ENCODE measurements around the gene UNC5B.

The UNC5B gene

DNA sequence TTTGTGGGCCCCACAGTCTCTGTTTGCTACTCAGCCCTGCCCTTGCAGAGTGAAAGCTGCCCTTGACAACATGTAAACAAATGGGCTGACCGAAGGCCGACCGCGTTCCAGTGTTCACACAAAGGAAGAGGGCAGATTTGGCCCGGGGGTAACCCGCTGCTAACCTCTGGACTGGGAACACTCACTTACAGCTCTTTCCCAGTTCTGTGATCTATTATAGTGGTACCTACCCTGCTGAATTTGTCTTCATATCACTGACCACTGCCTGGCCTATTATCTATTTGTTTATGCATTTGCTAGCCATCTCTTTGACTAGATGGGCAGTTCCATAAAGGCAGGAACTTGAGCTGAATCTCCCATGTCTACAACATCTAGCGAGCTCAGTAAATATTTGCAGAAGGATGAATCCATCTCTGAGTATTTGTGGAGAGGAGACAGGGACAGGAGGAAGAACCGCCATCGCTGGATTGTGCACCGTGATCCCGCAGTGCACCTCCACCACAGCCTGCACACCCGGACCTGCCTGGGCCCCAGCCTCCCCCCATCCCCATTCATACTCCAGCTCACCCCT, 121.9 kb downstream of the UNC5B start:
- no peak overlapping the region for H3K9ac ChIP-seq (ENCODE audit: low read length)
- H3K4me3 ChIP-seq (ENCODE audit: low read depth, low read length): no peak overlapping the region
- H3K36me3 ChIP-seq (ENCODE audit: control insufficient read depth, insufficient read depth, low read length): 0 out of 2 replicates have a peak, but pooled peaks cover 2% of the 10 kb centered on the region
- no peaks in the 10 kb centered on the region for H3K27me3 ChIP-seq (ENCODE audit: control insufficient read depth, insufficient read depth, low read length)
- no peak overlapping the region for H3K27ac ChIP-seq (ENCODE audit: low read depth, low read length)
- no peaks in the 10 kb centered on the region for H3K9me3 ChIP-seq (ENCODE audit: control insufficient read depth, insufficient read depth, low read depth, low read length)
- H3K4me1 ChIP-seq (ENCODE audit: control insufficient read depth, insufficient read depth, low read length): peaks cover 27% of the 10 kb centered on the region

DNA sequence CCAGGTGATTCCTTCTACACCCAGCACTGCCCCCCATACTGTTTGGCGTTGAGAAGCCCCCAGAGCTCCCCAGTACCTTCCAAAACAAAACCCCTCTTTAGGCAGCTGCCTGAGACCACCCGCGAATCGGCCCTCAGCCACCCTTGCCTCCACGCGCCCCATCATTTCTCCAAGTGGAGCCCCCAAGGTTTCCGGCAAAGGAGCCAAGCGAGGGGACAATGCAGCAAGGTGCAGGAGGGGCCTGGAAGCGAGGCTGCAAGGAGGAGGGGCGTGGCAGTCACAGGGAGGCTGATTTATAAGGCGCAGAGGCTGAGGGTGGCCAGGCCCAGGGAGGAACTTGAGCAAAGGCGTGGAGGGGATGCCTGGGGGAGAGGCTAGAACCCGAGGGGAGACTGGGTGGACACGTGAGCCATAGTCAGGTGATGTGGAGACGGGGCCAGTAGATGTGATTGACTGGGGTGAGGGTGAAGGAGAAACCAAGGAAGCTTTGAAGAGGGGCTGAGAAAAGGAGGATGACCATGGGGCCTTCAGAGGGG, 122.9 kb downstream of the UNC5B start:
- Histone ChIP-seq H3K4me3 (ENCODE audit: low read depth, low read length) (no peak overlapping the region), H3K9ac (ENCODE audit: low read length) (no peak overlapping the region), H3K27me3 (ENCODE audit: control insufficient read depth, insufficient read depth, low read length) (no peaks in the 10 kb centered on the region), H3K36me3 (ENCODE audit: control insufficient read depth, insufficient read depth, low read length) (0 out of 2 replicates have a peak, but pooled peaks cover 2% of the 10 kb centered on the region), H3K9me3 (ENCODE audit: control insufficient read depth, insufficient read depth, low read depth, low read length) (no peaks in the 10 kb centered on the region), H3K27ac (ENCODE audit: low read depth, low read length) (no peak overlapping the region), H3K4me1 (ENCODE audit: control insufficient read depth, insufficient read depth, low read length) (peaks cover 36% of the 10 kb centered on the region)

DNA sequence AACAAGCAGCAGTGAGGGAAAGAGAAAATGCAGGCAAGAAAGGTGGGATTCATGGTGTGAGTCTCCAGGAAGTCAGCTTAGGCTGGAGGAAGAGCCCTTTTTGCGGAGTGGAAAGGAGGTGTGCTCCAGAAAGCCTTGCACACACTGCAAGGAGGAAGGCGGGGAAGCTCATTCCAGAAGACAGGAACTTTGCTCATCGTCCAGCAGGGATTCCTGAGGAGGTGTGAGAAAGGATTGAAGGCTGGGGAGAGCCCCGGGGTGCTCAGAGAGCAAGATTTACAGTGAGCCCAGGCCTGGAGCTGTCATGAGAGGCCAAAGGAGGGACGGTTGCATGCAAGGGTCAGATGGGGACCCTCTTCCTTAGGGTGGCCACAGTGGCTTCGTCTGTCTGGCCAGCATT, 124.3 kb downstream of the UNC5B start:
- no peaks in the 10 kb centered on the region for H3K27me3 ChIP-seq (ENCODE audit: control insufficient read depth, insufficient read depth, low read length)
- H3K9me3 ChIP-seq (ENCODE audit: control insufficient read depth, insufficient read depth, low read depth, low read length): no peaks in the 10 kb centered on the region
- H3K27ac ChIP-seq (ENCODE audit: low read depth, low read length): no peak overlapping the region
- peaks cover 39% of the 10 kb centered on the region for H3K4me1 ChIP-seq (ENCODE audit: control insufficient read depth, insufficient read depth, low read length)
- H3K4me3 ChIP-seq (ENCODE audit: low read depth, low read length): no peak overlapping the region
- H3K9ac ChIP-seq (ENCODE audit: low read length): no peak overlapping the region
- H3K36me3 ChIP-seq (ENCODE audit: control insufficient read depth, insufficient read depth, low read length): 0 out of 2 replicates have a peak, but pooled peaks cover 2% of the 10 kb centered on the region

DNA sequence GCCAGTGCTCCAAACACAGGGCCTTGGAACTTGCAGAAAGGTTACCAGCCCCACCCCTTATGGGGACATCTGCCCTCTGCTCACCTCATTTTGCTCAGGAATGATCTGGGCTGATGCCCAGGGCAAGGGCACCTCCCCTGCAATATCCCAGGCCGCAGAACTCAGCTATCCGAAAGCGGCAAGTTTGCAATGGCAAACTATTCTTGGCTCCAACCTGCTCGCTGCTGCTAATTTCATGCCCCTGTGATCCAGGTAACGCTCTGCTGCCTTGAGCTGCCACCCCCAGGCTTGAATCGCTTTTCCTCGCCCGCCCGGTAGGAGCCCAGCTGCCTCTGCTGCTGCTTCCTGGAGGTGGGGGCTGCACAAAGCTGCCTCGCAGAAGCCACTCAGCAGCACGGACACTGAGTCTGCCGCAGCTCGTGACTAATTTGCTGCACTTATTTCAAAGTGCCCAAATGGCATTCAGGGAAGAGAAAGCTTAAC, 124.9 kb downstream of the UNC5B start:
- Histone ChIP-seq H3K4me1 (ENCODE audit: control insufficient read depth, insufficient read depth, low read length) (peaks cover 39% of the 10 kb centered on the region), H3K4me3 (ENCODE audit: low read depth, low read length) (no peak overlapping the region), H3K27me3 (ENCODE audit: control insufficient read depth, insufficient read depth, low read length) (no peaks in the 10 kb centered on the region), H3K36me3 (ENCODE audit: control insufficient read depth, insufficient read depth, low read length) (0 out of 2 replicates have a peak, but pooled peaks cover 2% of the 10 kb centered on the region), H3K9me3 (ENCODE audit: control insufficient read depth, insufficient read depth, low read depth, low read length) (no peaks in the 10 kb centered on the region), H3K27ac (ENCODE audit: low read depth, low read length) (no peak overlapping the region), H3K9ac (ENCODE audit: low read length) (no peak overlapping the region)

DNA sequence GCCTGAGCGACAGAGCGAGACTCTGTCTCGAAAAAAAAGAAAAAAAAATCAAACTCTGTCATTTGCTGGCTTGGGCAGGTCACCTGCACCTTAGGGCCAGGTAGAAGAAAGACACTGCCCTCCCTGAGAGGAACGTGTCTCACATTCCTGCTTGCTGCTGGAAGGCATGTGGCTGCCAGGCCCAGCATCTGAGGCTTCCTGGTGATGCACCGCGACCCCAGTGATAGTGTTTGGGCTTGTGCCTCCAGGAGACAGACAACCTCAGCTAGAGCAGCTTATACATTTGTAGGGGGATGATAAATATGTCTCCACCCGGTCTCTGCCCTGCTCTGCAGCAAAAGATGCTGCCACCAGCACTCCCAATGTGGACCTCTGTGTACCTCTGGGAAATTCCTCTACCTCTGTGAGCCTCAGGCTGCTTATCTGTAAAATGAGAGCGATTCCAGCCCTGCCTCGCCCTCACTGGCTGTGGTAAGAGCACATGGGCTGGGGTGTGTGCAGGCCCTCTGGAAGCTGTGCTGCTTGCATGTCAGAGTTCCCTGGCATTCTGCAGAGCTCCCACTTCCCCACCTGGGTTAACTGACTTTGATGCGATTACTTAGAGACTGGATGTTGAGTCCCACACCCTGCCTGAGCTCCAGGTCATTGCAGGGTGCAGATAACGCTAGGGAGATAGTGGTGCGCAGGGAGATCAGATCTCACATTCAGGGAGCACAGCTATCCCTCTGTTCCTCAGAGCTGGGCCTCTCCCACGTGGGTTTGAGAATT, 126.5 kb downstream of the UNC5B start:
- Histone ChIP-seq H3K9ac (ENCODE audit: low read length) (no peak overlapping the region), H3K4me1 (ENCODE audit: control insufficient read depth, insufficient read depth, low read length) (peaks cover 47% of the 10 kb centered on the region), H3K27me3 (ENCODE audit: control insufficient read depth, insufficient read depth, low read length) (no peaks in the 10 kb centered on the region), H3K4me3 (ENCODE audit: low read depth, low read length) (no peak overlapping the region), H3K36me3 (ENCODE audit: control insufficient read depth, insufficient read depth, low read length) (0 out of 2 replicates have a peak, but pooled peaks cover 2% of the 10 kb centered on the region), H3K27ac (ENCODE audit: low read depth, low read length) (no peak overlapping the region), H3K9me3 (ENCODE audit: control insufficient read depth, insufficient read depth, low read depth, low read length) (no peaks in the 10 kb centered on the region)

DNA sequence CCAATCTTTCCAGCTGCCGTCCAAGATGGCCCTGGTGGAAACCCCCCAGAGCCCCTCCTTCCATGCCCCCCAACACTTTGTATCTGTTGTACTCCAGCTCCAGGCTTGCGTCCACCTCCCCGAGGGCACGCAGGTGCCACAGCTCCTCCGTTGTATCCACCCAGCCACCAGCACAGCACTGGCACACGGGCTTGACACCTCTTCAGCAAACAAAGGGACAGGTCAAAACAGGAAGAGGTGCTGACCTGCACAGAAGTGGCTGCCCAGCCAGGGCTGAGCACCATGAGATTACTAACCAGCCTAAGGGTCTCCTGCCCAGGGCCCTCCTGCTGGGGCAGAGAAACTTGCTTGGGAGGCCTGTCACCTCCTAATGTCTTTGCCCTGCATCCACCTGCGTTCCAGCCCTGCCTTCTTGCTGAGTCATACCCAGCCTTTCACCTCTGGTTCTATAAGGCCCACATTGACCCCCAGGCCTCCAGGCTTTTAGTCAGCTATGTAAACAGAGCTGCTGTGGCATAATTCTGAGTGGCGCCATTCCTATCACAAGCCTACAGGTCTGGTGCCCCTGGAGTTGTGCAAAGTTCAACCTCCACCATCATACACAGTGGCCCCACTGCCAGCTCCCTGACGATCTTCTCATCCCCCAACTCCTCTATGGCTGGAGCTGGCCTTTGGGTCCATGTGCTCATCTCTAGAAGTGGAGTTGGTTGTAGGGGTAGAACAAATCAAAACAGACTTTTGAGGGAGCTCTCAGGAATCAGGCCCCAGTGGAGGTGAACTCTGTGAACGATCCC, 127.6 kb downstream of the UNC5B start:
- H3K9ac ChIP-seq (ENCODE audit: low read length): peak overlapping the region; percentile 36
- no peak overlapping the region for H3K27ac ChIP-seq (ENCODE audit: low read depth, low read length)
- H3K4me1 ChIP-seq (ENCODE audit: control insufficient read depth, insufficient read depth, low read length): peaks cover 57% of the 10 kb centered on the region

DNA sequence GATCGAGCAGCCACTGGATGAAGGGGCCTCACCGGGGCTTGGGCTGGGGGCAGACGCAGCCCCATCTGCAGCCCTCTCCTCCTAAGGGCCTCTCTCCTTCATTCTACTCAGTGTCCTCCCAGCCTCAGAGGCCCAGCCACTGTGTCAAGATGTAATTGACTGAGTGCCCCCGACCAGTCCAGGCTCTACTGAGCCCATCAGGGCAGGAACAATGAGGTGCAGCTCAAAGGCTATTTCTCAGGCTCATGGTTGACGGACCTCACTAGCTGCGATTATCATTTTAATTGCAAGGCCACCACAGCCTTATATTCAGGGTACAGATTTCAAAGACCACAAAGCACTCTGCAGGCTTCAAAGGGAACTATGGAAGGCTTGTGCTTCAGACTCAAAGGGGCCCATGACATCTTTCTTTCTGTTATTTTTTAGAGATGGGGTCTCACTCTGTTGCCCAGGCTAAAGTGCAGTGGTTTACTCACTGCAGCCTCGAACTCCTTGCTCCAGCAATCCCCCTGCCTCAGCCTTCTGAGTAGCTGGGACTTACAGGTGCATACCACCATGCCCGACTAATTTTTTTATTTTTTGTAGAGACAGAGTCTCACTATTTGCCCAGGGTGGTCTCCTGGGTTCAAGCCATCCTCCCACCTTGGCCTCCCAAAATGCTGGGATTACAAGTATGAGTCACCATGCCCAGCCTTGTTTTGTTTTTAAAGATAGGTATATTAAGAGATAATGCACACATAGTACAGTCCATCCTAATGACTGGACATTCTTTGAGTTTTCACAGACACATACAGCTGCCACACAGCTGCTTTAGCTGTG, 130.4 kb downstream of the UNC5B start:
- Histone ChIP-seq H3K4me1 (ENCODE audit: control insufficient read depth, insufficient read depth, low read length) (peaks cover 55% of the 10 kb centered on the region), H3K4me3 (ENCODE audit: low read depth, low read length) (no peak overlapping the region), H3K9me3 (ENCODE audit: control insufficient read depth, insufficient read depth, low read depth, low read length) (no peaks in the 10 kb centered on the region), H3K9ac (ENCODE audit: low read length) (no peak overlapping the region), H3K27me3 (ENCODE audit: control insufficient read depth, insufficient read depth, low read length) (no peaks in the 10 kb centered on the region), H3K27ac (ENCODE audit: low read depth, low read length) (no peak overlapping the region), H3K36me3 (ENCODE audit: control insufficient read depth, insufficient read depth, low read length) (0 out of 2 replicates have a peak, but pooled peaks cover 2% of the 10 kb centered on the region)

More for the DNA sequence above, 127.6 kb downstream of the UNC5B start:
- H3K4me3 ChIP-seq (ENCODE audit: low read depth, low read length): no peak overlapping the region
- no peaks in the 10 kb centered on the region for H3K27me3 ChIP-seq (ENCODE audit: control insufficient read depth, insufficient read depth, low read length)
- H3K9me3 ChIP-seq (ENCODE audit: control insufficient read depth, insufficient read depth, low read depth, low read length): no peaks in the 10 kb centered on the region
- 0 out of 2 replicates have a peak, but pooled peaks cover 2% of the 10 kb centered on the region for H3K36me3 ChIP-seq (ENCODE audit: control insufficient read depth, insufficient read depth, low read length)

DNA sequence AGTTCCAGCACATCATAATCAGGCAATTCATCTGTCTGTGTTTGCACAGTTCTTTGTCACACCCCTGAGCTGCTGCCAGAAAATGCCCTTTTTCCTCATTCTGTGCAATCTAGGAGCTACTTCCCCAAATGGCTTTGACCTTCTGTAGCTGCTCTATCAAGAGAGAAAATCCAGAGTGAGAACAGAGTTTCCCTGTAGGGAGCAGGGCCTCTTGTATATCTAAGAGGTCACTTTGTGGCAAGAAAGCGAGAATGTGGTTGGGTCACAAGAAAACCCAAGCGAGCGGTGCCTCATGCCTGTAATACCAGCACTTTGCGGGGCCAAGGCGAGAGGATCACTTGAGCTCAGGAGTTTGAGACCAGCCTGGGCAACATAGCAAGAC, 131.0 kb downstream of the UNC5B start:
- peaks cover 59% of the 10 kb centered on the region for H3K4me1 ChIP-seq (ENCODE audit: control insufficient read depth, insufficient read depth, low read length)
- no peaks in the 10 kb centered on the region for H3K9me3 ChIP-seq (ENCODE audit: control insufficient read depth, insufficient read depth, low read depth, low read length)
- H3K27me3 ChIP-seq (ENCODE audit: control insufficient read depth, insufficient read depth, low read length): no peaks in the 10 kb centered on the region
- H3K27ac ChIP-seq (ENCODE audit: low read depth, low read length): no peak overlapping the region
- no peak overlapping the region for H3K4me3 ChIP-seq (ENCODE audit: low read depth, low read length)
- H3K36me3 ChIP-seq (ENCODE audit: control insufficient read depth, insufficient read depth, low read length): 0 out of 2 replicates have a peak, but pooled peaks cover 2% of the 10 kb centered on the region
- no peak overlapping the region for H3K9ac ChIP-seq (ENCODE audit: low read length)

DNA sequence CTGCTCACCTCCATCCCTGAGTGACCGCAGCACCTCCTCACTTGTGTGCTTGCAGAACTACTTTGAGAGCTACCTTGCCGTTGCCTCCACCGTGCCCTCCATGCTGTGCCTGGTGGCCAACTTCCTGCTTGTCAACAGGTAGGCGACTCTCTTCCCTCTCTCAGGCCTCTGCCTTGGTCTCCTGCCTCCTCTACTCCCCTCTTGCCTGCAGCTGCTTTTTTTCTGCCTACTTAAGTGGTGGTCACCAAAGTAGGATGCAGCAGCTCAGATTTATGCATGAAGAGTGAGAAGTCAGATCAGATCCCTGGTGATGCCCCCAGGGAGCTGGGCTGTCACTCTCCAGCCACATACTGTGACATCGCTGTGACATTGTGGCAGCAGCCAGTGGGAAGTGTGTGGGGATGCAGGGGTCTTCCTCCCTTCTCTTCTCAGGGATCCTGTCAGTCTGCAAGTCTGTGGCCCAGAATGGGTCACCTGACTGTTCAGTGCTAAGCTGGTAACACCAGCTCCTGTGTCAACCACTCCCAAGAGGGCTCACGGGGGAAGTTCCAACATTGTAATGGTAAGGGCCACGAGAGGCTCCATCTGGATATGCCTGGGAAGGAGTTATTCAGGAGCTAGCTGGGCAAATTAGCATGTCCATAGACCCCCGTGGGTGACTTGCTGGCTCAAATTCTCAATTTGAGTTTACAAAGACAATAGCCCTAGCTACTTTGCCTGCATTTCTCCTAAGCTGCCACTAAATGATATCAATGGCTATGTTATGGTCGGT, 132.0 kb downstream of the UNC5B start:
- H3K36me3 ChIP-seq (ENCODE audit: control insufficient read depth, insufficient read depth, low read length): no peaks in the 10 kb centered on the region
- H3K27ac ChIP-seq (ENCODE audit: low read depth, low read length): peak overlapping the region; percentile 43; the same call in 1 of the 2 replicates

More for the DNA sequence above, 132.0 kb downstream of the UNC5B start:
- peaks cover 61% of the 10 kb centered on the region for H3K4me1 ChIP-seq (ENCODE audit: control insufficient read depth, insufficient read depth, low read length)
- no peak overlapping the region for H3K9ac ChIP-seq (ENCODE audit: low read length)
- H3K27me3 ChIP-seq (ENCODE audit: control insufficient read depth, insufficient read depth, low read length): no peaks in the 10 kb centered on the region
- H3K9me3 ChIP-seq (ENCODE audit: control insufficient read depth, insufficient read depth, low read depth, low read length): no peaks in the 10 kb centered on the region
- peak overlapping the region; percentile 3; the same call in 1 of the 2 replicates for H3K4me3 ChIP-seq (ENCODE audit: low read depth, low read length)

All from HUES6 (cell line).